Measurements from ENCODE around the gene RGS3.
A peak's percentile ranks its signal among the peaks of the same experiment; 100 is the strongest.

RGS3 gene

GRCh38 chr9:113620377-113621161 is 157.0 kb downstream of the RGS3 start (continued):
- TF ChIP-seq IKZF3 (tag by site-specific recombination; IDR thresholded peaks at IDR 0.05) (no peak), ZSCAN23 (tag by site-specific recombination; IDR thresholded peaks at IDR 0.05) (no peak), ZSCAN16 (tag by site-specific recombination; IDR thresholded peaks at IDR 0.05) (no peak), ZNF560 (tag by site-specific recombination; IDR thresholded peaks at IDR 0.05; ENCODE audit: borderline replicate concordance) (no peak), ZNF701 (tag by site-specific recombination; IDR thresholded peaks at IDR 0.05) (no peak), ZNF777 (tag by site-specific recombination; IDR thresholded peaks at IDR 0.05; ENCODE audit: borderline replicate concordance) (no peak), ZBTB8A (tag by site-specific recombination; IDR thresholded peaks at IDR 0.05) (no peak), ZNF510 (tag by site-specific recombination; IDR thresholded peaks at IDR 0.05; ENCODE audit: insufficient replicate concordance) (no peak), ZNF529 (tag by site-specific recombination; IDR thresholded peaks at IDR 0.05; ENCODE audit: insufficient replicate concordance) (no peak), ZNF221 (tag by site-specific recombination; IDR thresholded peaks at IDR 0.05; ENCODE audit: borderline replicate concordance) (no peak), PRDM10 (tag by site-specific recombination; IDR thresholded peaks at IDR 0.05) (peak; percentile 89)

- Histone ChIP-seq H3K27ac (ENCODE audit: extremely low read depth, low read depth, low read length) (no peak overlapping the region), H3K4me1 (ENCODE audit: control insufficient read depth, insufficient read depth, low read length) (peaks cover 7% of the 10 kb centered on the region; the same call in 1 of the 2 replicates), H3K9me3 (ENCODE audit: control insufficient read depth, insufficient read depth, low read depth, low read length) (no peaks in the 10 kb centered on the region), H3K36me3 (ENCODE audit: control insufficient read depth in 2 of 2, insufficient read depth in 1 of 2, low read length in 2 of 2) (no peaks in the 10 kb centered on the region), H3K4me3 (ENCODE audit: low read depth, low read length) (no peak overlapping the region)
- TF ChIP-seq WT1 (tag by site-specific recombination; IDR thresholded peaks at IDR 0.05) (no peak), SALL2 (tag by site-specific recombination; IDR thresholded peaks at IDR 0.05; ENCODE audit: borderline replicate concordance) (no peak), GLIS1 (tag by site-specific recombination; IDR thresholded peaks at IDR 0.05) (peak; percentile 39; the same call in 1 of the 2 replicates), PRDM1 (tag by site-specific recombination; IDR thresholded peaks at IDR 0.05) (no peak)
- POLR2A ChIA-PET = no interaction called here
- CTCF ChIA-PET = interaction anchor here (0.6 to 6.9 kb wide), 6 partner anchors 26 to 642 kb away, joined by 3 to 33 read pairs (median 4); partner anchors contain the start of gene ALAD
Measured at GRCh38 chr9:113621309-113621791, 157.8 kb downstream of the RGS3 start.

GRCh38 chr9:113621980-113622379 is 158.5 kb downstream of the RGS3 start:
- peaks cover 7% of the 10 kb centered on the region; the same call in 1 of the 2 replicates for H3K4me1 ChIP-seq (ENCODE audit: control insufficient read depth, insufficient read depth, low read length)
- no peak overlapping the region for H3K27ac ChIP-seq (ENCODE audit: extremely low read depth, low read depth, low read length)
- POLR2A ChIA-PET = interaction anchor here (0.6 kb wide), 1 partner anchor 1720 kb away, joined by 3 read pairs; no protein-coding TSS in a partner anchor
- H3K4me3 ChIP-seq (ENCODE audit: low read depth, low read length) = no peak overlapping the region
- no peaks in the 10 kb centered on the region for H3K9me3 ChIP-seq (ENCODE audit: control insufficient read depth, insufficient read depth, low read depth, low read length)
- H3K36me3 ChIP-seq (ENCODE audit: control insufficient read depth in 2 of 2, insufficient read depth in 1 of 2, low read length in 2 of 2) = no peaks in the 10 kb centered on the region
- TF ChIP-seq ZNF426 (tag by site-specific recombination; IDR thresholded peaks at IDR 0.05) (no peak), ZFP37 (tag by site-specific recombination; IDR thresholded peaks at IDR 0.05) (no peak), ZNF610 (tag by site-specific recombination; IDR thresholded peaks at IDR 0.05; ENCODE audit: borderline replicate concordance) (no peak), ZNF580 (tag by site-specific recombination; IDR thresholded peaks at IDR 0.05) (no peak), ZNF623 (tag by site-specific recombination; IDR thresholded peaks at IDR 0.05) (no peak), ZNF175 (tag by site-specific recombination; IDR thresholded peaks at IDR 0.05) (no peak)
- CTCF ChIA-PET = interaction anchor here (0.6 to 6.9 kb wide), 8 partner anchors 21 to 313 kb away, joined by 3 to 33 read pairs (median 5); no protein-coding TSS in a partner anchor

Data from HEK293 (cell line).